GM12873 (cell line): ENCODE results near the gene TOP2B.

Experiments
- TF ChIP-seq, protein P1 (sequence below): IDR thresholded peaks from 2 replicates; pipeline ENCODE4 v1.5.1; 2012; ENCODE audit warnings: low read depth, mild to moderate bottlenecking, moderate library complexity, low read length, control low read depth; ENCODE audit not compliant: insufficient read depth; ENCODE audit errors: missing control alignments

Gene TOP2B

DNA sequence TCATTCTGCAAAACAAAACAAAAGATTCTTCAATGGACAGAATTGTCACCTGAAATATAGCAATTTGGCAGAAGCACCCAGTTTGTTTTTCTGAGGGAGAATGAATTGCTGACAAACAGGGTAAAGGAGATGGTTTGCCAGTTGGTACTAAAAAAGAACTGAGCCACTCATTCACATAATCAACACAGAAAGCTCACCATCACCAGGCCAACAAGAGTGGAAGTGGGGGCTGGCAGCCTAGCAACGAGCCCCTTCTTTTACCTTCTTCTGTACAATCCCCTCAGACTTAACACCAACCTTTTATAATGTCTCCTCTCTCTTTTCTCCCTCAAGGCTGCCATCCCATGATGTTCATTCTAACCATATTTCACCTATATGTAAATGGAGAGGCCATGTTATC lies 5.9 kb downstream of the TOP2B start:
- TF ChIP-seq, protein P1, sequence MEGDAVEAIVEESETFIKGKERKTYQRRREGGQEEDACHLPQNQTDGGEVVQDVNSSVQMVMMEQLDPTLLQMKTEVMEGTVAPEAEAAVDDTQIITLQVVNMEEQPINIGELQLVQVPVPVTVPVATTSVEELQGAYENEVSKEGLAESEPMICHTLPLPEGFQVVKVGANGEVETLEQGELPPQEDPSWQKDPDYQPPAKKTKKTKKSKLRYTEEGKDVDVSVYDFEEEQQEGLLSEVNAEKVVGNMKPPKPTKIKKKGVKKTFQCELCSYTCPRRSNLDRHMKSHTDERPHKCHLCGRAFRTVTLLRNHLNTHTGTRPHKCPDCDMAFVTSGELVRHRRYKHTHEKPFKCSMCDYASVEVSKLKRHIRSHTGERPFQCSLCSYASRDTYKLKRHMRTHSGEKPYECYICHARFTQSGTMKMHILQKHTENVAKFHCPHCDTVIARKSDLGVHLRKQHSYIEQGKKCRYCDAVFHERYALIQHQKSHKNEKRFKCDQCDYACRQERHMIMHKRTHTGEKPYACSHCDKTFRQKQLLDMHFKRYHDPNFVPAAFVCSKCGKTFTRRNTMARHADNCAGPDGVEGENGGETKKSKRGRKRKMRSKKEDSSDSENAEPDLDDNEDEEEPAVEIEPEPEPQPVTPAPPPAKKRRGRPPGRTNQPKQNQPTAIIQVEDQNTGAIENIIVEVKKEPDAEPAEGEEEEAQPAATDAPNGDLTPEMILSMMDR: no peak

DNA sequence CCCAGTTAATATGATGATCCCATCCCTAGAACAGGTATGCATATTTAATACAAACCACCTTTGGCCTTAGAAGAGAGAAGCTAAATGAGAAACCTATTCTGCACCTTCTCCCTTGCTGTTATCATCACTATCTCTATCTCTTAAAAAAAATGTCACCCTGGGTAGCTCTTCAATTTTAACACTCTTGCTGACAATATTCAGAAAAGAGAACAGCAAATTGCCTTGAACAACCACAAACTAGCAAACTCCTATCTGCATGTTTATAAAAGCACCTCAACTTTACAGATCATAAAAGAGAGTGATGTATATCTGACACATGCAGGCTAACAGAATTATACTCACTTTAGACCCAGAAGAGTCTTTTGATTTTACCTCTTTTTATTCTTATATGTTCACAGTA lies 7.4 kb downstream of the TOP2B start:
- TF ChIP-seq, protein P1: no peak

DNA sequence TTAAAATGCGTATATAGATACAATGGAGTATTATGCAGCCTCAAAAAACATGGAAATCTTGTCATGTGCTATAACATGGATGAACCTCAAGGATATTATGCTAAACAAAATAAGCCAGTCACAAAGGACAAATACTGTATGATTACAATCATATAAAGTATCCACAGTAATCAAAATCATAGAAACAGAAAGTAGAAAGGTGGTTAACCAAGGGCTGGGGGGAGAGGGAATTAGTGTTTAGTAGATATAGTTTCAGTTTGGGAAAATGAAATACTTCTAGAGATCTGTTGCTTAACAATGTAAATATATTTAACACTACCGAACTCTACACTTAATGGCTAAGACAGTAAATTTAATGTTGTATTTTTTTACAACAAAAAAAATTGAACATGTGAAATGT lies 9.0 kb downstream of the TOP2B start:
- TF ChIP-seq, protein P1: no peak

DNA sequence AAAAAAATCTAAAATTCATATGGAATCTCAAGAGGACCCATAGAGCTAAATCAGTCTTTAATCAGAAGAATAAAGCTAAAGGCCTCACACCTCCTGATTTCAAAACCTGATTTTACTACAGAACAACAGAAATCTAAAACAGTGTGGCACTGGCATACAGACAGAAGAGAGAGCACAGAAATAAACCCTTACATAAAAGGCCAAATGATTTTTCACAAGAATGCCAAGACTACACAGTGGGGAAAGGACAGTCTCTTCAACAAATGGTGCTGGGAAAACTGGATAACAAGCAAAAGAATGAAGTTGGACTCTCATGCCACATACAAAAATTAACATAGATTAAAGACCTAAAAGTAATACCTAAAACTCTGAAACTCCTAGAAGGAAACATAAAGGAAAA lies 10.1 kb downstream of the TOP2B start:
- TF ChIP-seq, protein P1: no peak

DNA sequence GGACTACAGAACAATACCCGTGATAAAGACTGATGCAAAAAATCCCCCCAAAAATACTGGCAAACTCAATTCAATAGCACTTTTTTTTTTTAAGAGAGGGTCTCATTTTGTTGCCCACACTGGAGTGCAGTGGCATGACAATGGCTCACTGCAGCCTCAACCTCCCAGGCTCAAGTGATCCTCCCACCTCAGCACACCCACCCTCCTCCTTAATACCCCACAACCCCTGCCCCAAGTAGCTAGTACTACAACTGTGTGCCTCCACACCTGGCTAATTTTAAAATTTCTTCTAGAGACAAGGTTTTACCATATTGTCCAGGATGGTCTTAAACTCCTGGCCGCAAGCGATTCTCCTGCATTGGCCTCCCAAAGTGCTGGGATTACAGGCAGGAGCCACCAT lies 11.4 kb downstream of the TOP2B start:
- TF ChIP-seq, protein P1: no peak

DNA sequence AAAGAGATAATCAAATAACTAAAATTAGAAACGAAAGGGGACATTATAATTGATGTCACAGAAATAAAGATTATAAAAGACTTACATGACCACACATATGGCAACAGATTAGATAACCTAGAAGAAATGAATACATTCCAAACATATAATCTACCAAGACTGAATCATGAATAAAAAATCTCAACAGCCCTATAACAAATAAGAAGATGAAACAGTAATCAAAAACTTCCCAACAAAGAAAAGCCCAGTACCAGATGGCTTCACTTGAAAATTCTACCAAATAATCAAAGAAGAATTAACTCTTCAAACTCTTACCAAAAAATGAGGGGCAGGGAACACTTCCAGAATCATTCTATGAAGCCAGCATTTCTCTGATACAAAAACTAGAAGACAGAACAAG lies 11.8 kb downstream of the TOP2B start:
- TF ChIP-seq, protein P1: no peak

DNA sequence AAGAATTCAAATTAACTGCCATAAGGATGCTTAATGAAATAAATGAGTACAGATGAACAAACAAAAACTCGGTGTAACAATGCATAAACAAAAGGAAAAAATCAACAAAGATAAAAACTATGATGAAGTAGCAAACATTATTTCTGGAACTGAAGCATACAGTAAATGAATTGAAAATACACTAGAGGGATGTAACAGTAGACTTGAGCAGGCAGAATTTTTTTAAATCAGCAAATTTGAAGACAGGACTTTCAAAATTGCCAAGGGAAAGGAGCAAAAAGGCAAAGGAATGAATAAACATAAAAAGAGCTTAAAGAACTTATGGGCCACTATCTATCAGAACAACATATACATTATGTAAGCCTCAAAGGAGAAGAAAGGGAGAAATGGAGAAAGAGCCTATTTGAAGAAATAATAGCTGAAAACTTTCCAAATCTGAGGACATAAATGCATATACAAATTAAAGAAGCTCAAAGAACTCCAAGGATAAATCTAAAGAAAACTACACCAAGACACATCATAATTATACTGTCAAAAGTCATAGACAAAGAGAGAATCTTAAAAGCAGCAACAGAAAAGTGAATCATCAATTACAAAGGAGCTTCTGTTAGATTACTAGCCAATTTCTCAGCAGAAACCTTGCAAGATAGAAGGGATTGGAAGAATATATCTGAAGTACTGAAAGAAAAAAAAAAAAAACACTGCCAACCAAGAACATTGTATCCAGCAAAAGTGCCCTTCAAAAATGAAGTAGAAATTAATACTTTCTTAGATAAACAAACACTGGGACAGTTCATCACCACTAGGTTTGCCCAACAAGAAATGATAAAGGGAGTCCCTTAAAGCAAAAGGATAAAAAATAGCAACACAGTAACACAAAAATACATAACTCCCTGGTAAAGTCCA lies 15.5 kb downstream of the TOP2B start:
- TF ChIP-seq, protein P1: no peak
